Heart left ventricle (tissue), 13 donors: Measurements from ENCODE around the gene DENND6B.
"Not testable (repeated sequence)": the region's sequence is repeated elsewhere in the genome, so short reads cannot be mapped to it uniquely, and the experiment has no call there.

ENCODE experiments used
- CTCF ChIP-seq, 12 donors: fragments of 200-600 bp; sonication (generic) in 4 of 12; IDR thresholded peaks; one replicate each; pipeline versions ENCODE4 v1.5.0 to v1.8.0; 2018 to 2022; ENCODE audit warnings: antibody characterized with exemption in 12 of 12, mild to moderate bottlenecking in 5 of 12
- POLR2A ChIP-seq, 2 donors: fragments of 450-650 bp; IDR thresholded peaks; one replicate each; pipeline ENCODE4 v1.6.1; 2017; ENCODE audit warnings: antibody characterized with exemption in 2 of 2, mild to moderate bottlenecking in 2 of 2, moderate library complexity in 2 of 2
- donor health status: ischemic (EF 13 %, LVEDD 7.1; RV severe dilation, severe dysfunction).
- donor health status: DM: no; HTN: yes; CAD: no.
- donor health status: DM: no; HTN: no; CAD: no.
- donor health status: ischemic (EF 25% LVEDD 6.9; RV normal size, moderate dysfunction).
- donor health status: ischemic (EF 25% LVEDD 5.7; RV mildly dilated, moderate dysfunction).
- donor health status: ischemic (EF 35%, LVEDD 5.7; RV mildly dilated, moderate dysfunction).
- donor health status: nonischemic (EF 11% LVEDD 7.7; RV severe dilation, severe dysfunction).
- donor health status: DM: yes; HTN: yes; CAD: no.
- donor health status: PGD.
- donor health status: ischemic (EF 29% LVEDD 5.4; RV normal size, mild dysfunction).
- donor health status: nonischemic (EF 23%, LVEDD 6.1; RV moderate dilation, normal function).

GRCh38 chr22:50273352-50273751 is 53.5 kb downstream of the DENND6B start:
- peak in 4 of 12 donors; percentile 10 to 19 (median 14) for TF ChIP-seq CTCF (IDR thresholded peaks at IDR 0.05)
- TF ChIP-seq POLR2A (IDR thresholded peaks at IDR 0.05) = not testable (repeated sequence)
